Tibial nerve (tissue), 4 donors: ENCODE results near the gene FUT8.

Source experiments
- EP300 ChIP-seq, 2 donors: sonication (generic); formaldehyde crosslinking; IDR thresholded peaks; one replicate each; pipeline ENCODE4 v1.6.1; 2017; ENCODE audit warnings: antibody characterized with exemption in 2 of 2, mild to moderate bottlenecking in 1 of 2
- POLR2A ChIP-seq, 2 donors: fragments of 450-650 bp; IDR thresholded peaks; one replicate each; pipeline ENCODE4 v1.6.1; 2017; ENCODE audit warnings: antibody characterized with exemption in 2 of 2, mild to moderate bottlenecking in 2 of 2, moderate library complexity in 2 of 2
- TF ChIP-seq, protein P1 (sequence below), 5 experiments: fragments of 200-600 bp in 3 of 5; fragments of 450-650 bp in 2 of 5; sonication (generic) in 3 of 5; IDR thresholded peaks; one replicate each; pipeline ENCODE4 v1.5.1; 2016 to 2019; ENCODE audit warnings: antibody characterized with exemption in 5 of 5, mild to moderate bottlenecking in 3 of 5, moderate library complexity in 2 of 5

DNA sequence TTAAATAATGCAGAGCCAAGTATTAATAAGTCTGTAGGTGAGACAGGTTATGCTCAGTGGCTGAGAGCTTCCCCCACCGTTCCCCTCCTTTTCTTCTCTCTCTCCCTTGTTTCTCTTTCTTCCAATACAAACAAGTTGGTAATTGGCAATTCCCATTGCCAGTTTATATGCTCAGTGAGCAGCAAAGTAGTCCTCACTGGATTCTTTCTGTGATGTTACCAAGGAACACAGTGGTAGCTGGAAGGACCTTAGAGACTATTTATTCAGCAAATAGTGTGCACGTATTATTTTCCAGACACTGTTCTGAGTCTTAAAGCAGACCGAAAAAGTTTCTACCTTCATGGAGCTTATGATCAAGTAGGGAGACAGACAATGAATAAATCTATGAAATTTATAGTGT is 344.4 kb downstream of the FUT8 start:
- TF ChIP-seq POLR2A (IDR thresholded peaks at IDR 0.05) (no peak), EP300 (IDR thresholded peaks at IDR 0.05) (no peak)
- TF ChIP-seq, protein P1, sequence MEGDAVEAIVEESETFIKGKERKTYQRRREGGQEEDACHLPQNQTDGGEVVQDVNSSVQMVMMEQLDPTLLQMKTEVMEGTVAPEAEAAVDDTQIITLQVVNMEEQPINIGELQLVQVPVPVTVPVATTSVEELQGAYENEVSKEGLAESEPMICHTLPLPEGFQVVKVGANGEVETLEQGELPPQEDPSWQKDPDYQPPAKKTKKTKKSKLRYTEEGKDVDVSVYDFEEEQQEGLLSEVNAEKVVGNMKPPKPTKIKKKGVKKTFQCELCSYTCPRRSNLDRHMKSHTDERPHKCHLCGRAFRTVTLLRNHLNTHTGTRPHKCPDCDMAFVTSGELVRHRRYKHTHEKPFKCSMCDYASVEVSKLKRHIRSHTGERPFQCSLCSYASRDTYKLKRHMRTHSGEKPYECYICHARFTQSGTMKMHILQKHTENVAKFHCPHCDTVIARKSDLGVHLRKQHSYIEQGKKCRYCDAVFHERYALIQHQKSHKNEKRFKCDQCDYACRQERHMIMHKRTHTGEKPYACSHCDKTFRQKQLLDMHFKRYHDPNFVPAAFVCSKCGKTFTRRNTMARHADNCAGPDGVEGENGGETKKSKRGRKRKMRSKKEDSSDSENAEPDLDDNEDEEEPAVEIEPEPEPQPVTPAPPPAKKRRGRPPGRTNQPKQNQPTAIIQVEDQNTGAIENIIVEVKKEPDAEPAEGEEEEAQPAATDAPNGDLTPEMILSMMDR (IDR thresholded peaks at IDR 0.05), result no peak
